Activated B cell treated with CpG ODN at 0.5 μM for 24 hours (primary cell): ENCODE measurements around the gene MROH2A. TPM values are rescaled to one million over a fixed set of nuclear protein-coding genes. Genes with fewer than 3 reads are reported as not detected.

Experiments
- ATAC-seq: fragments of 200-7000 bp; cut with Tn5 transposase; one replicate; pipeline ENCODE4 v1.10.0; 2021; ENCODE audit warnings: low read depth, mild to moderate bottlenecking, moderate library complexity
- CTCF ChIA-PET: fragments of 350-600 bp; sonication (Branson Sonifier 250); formaldehyde crosslinking; loops from one replicate; lab custom pipeline; 2021; ENCODE audit warnings: antibody characterized with exemption; lab: Charles Lee
- POLR2A ChIA-PET: fragments of 350-600 bp; sonication (Branson Sonifier 250); formaldehyde crosslinking; loops from one replicate; lab custom pipeline; 2021; ENCODE audit warnings: antibody characterized with exemption; lab: Charles Lee
- DNase-seq: peaks from one replicate; pipeline ENCODE4 v3.0.0; 2022
- H3K27ac Mint-ChIP-seq: one replicate; pipeline ENCODE4 v1.8.0; 2020; ENCODE audit warnings: mixed read lengths
- H3K27me3 Mint-ChIP-seq: one replicate; pipeline ENCODE4 v1.8.0; 2021; ENCODE audit warnings: mixed read lengths
- H3K36me3 Mint-ChIP-seq: one replicate; pipeline ENCODE4 v1.8.0; 2021; ENCODE audit warnings: low read depth, mixed read lengths
- H3K4me1 Mint-ChIP-seq: one replicate; pipeline ENCODE4 v1.8.0; 2021; ENCODE audit warnings: mixed read lengths
- H3K4me3 Mint-ChIP-seq: one replicate; pipeline ENCODE4 v1.8.0; 2020; ENCODE audit warnings: mild to moderate bottlenecking, mixed read lengths
- H3K9me3 Mint-ChIP-seq: one replicate; pipeline ENCODE4 v1.8.0; 2020; ENCODE audit warnings: mixed read lengths
- CTCF ChIP-seq: fragments of 200-600 bp; IDR thresholded peaks from one replicate; pipeline ENCODE4 v1.8.0; 2022; ENCODE audit warnings: antibody characterized with exemption, mild to moderate bottlenecking
- intact Hi-C: fragments of 100-400 bp; cut with micrococcal nuclease; formaldehyde crosslinking; loops from one replicate; pipeline ENCODE4 v1.15.1; 2024
- total RNA-seq: library from RNA; stranded (reverse); gene quantifications from 2 replicates; pipeline ENCODE4 v1.2.3, GENCODE V29; 2022

MROH2A gene
- total RNA-seq, 1 donor from 2014 or later = not detected

GRCh38 chr2:233792720-233793119, 14.6 kb downstream of the MROH2A start:
- no peak for TF ChIP-seq CTCF
- H3K27ac Mint-ChIP-seq = no peak overlapping the region
- ChIA-PET POLR2A (no interaction called here), CTCF (no interaction called here)
- no peaks in the 10 kb centered on the region for H3K9me3 Mint-ChIP-seq
- no peaks in the 10 kb centered on the region for H3K4me1 Mint-ChIP-seq
- DNase-seq (no peak), ATAC-seq (no peak)
- intact Hi-C loops = no loop called here
- no peaks in the 10 kb centered on the region for H3K36me3 Mint-ChIP-seq
- H3K4me3 Mint-ChIP-seq = no peak overlapping the region
- peaks cover 7% of the 10 kb centered on the region for H3K27me3 Mint-ChIP-seq

GRCh38 chr2:233793465-233794127, 15.5 kb downstream of the MROH2A start:
- ChIA-PET POLR2A (no interaction called here), CTCF (no interaction called here)
- no peak overlapping the region for H3K4me3 Mint-ChIP-seq
- intact Hi-C loops = no loop called here
- no peak for TF ChIP-seq CTCF
- H3K27me3 Mint-ChIP-seq = peaks cover 7% of the 10 kb centered on the region
- no peaks in the 10 kb centered on the region for H3K4me1 Mint-ChIP-seq
- DNase-seq (no peak), ATAC-seq (no peak)
- H3K27ac Mint-ChIP-seq = no peak overlapping the region
- H3K36me3 Mint-ChIP-seq = no peaks in the 10 kb centered on the region
- H3K9me3 Mint-ChIP-seq = no peaks in the 10 kb centered on the region

GRCh38 chr2:233794128-233794658, 16.1 kb downstream of the MROH2A start:
- Mint-ChIP-seq H3K9me3 (no peaks in the 10 kb centered on the region), H3K4me3 (no peak overlapping the region), H3K27ac (no peak overlapping the region), H3K36me3 (no peaks in the 10 kb centered on the region), H3K4me1 (no peaks in the 10 kb centered on the region), H3K27me3 (peaks cover 7% of the 10 kb centered on the region)
- CTCF ChIA-PET = no interaction called here
- TF ChIP-seq CTCF = no peak
- ATAC-seq (no peak), DNase-seq (no peak)
- intact Hi-C loops = no loop called here
- POLR2A ChIA-PET = no interaction called here

- no peak overlapping the region for H3K4me3 Mint-ChIP-seq
- peaks cover 2% of the 10 kb centered on the region for H3K9me3 Mint-ChIP-seq
- DNase-seq = no peak
- intact Hi-C loops = no loop called here
- POLR2A ChIA-PET = no interaction called here
- CTCF ChIA-PET = no interaction called here
- no peaks in the 10 kb centered on the region for H3K36me3 Mint-ChIP-seq
- H3K27ac Mint-ChIP-seq = no peak overlapping the region
- peaks cover 7% of the 10 kb centered on the region for H3K27me3 Mint-ChIP-seq
- no peak for ATAC-seq
- TF ChIP-seq CTCF = no peak
- no peaks in the 10 kb centered on the region for H3K4me1 Mint-ChIP-seq
Measured at GRCh38 chr2:233795735-233796171, 17.6 kb downstream of the MROH2A start.

- CTCF ChIA-PET = no interaction called here
- POLR2A ChIA-PET = no interaction called here
Measured at GRCh38 chr2:233796254-233796653, 18.1 kb downstream of the MROH2A start.

More at GRCh38 chr2:233796254-233796653, 18.1 kb downstream of the MROH2A start:
- H3K9me3 Mint-ChIP-seq = peaks cover 2% of the 10 kb centered on the region
- H3K27ac Mint-ChIP-seq = no peak overlapping the region
- DNase-seq (no peak), ATAC-seq (no peak)
- peaks cover 7% of the 10 kb centered on the region for H3K27me3 Mint-ChIP-seq
- no peaks in the 10 kb centered on the region for H3K36me3 Mint-ChIP-seq
- H3K4me3 Mint-ChIP-seq = no peak overlapping the region
- no peaks in the 10 kb centered on the region for H3K4me1 Mint-ChIP-seq
- TF ChIP-seq CTCF = no peak
- intact Hi-C loops = no loop called here
